ENCODE data around the gene EP300. TPM values are rescaled to one million over a fixed set of nuclear protein-coding genes. Genes with fewer than 3 reads are reported as not detected.
"Not testable (repeated sequence)": the region's sequence is repeated elsewhere in the genome, so short reads cannot be mapped to it uniquely, and the experiment has no call there.

EP300 gene
- total RNA-seq, 1 donor from 2014 or later: 21.8 TPM

DNA sequence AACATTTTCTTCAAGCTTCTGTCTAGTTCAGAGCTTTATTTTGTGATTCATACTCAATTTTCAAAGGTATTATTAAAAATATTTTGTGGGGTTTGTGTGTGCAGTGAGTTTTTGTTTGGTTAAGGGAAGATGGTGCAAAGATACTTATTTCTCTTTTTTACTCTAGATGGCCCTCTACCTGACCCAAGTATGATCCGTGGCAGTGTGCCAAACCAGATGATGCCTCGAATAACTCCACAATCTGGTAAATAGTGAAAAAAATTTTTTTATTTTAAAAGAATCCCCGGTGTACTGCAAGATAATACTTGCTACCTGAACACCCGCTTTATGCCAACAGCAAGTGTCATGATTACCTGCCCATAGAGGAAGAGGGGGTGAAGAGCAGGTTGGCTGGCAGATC, 54.2 kb downstream of the EP300 start:
- no peak for DNase-seq (ENCODE audit: low read depth, low spot score)

DNA sequence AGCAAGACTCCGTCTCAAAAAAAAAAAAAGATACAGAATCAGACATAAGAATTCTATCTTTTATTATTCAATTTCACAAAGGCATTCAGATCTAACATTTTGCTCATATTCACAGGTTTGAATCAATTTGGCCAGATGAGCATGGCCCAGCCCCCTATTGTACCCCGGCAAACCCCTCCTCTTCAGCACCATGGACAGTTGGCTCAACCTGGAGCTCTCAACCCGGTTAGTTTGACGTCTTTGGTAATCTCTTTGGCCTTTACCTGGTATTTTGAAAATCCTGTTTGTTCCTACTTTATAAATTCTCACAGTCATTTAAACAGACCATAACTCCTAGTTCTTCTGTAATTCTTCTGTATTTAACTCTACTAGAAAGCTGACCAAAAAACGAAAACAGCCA, 55.3 kb downstream of the EP300 start:
- DNase-seq (ENCODE audit: low read depth, low spot score): no peak

DNA sequence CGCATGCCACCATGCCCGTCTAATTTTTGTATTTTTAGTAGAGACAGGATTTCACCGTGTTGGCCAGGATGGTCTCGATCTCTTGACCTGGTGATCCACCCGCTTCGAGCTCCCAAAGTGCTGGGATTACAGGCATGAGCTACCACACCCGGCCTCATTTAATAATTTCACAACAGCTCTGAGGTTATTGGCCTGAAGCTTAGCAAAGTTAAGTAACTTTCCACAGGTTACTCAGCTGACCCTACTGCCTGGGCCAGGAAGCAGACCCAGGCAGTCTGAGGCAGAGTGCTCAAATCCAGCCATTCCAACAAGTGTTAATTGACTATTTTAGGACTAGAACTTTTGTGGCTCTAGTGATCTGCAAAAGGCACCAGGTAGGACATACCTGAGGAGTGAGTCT, 60.5 kb downstream of the EP300 start:
- no peak for DNase-seq (ENCODE audit: low read depth, low spot score)

DNA sequence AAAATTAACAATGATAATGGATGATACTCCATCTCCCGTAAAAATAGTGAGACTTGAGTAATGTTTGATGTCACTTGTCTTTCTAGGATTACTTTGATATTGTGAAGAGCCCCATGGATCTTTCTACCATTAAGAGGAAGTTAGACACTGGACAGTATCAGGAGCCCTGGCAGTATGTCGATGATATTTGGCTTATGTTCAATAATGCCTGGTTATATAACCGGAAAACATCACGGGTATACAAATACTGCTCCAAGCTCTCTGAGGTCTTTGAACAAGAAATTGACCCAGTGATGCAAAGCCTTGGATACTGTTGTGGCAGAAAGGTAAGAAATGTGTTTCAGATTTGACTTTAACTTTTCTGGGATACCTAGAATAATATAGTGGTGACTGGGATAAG, 64.7 kb downstream of the EP300 start:
- DNase-seq (ENCODE audit: low read depth, low spot score): no peak

- DNase-seq (ENCODE audit: low read depth, low spot score): no peak
Observed at GRCh38 chr22:41169157-41169556, 76.8 kb downstream of the EP300 start.

- no peak for DNase-seq (ENCODE audit: low read depth, low spot score)
Observed at GRCh38 chr22:41171996-41172395, 79.6 kb downstream of the EP300 start.

DNA sequence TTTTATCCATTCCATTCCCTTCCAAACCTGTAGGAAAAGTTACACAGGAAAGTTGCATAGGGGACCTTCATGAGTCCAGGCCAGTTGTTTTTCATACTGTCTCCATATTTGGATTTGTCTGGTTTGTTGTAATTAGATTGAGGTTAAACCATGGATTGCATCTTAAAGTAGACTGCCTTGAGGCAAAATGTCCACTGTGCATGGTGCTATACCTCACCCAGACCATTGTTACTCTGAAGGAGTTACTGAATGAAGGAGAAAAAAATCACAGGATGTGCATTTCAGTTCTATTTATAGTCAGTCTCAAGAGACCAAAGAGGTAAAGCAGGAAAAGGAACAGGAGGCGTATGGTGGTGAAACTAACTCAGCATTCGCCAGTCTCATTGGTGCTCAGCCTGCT, 83.2 kb downstream of the EP300 start:
- DNase-seq (ENCODE audit: low read depth, low spot score): no peak

GRCh38 chr22:41177040-41177621, 84.7 kb downstream of the EP300 start:
- DNase-seq (ENCODE audit: low read depth, low spot score): no peak

DNA sequence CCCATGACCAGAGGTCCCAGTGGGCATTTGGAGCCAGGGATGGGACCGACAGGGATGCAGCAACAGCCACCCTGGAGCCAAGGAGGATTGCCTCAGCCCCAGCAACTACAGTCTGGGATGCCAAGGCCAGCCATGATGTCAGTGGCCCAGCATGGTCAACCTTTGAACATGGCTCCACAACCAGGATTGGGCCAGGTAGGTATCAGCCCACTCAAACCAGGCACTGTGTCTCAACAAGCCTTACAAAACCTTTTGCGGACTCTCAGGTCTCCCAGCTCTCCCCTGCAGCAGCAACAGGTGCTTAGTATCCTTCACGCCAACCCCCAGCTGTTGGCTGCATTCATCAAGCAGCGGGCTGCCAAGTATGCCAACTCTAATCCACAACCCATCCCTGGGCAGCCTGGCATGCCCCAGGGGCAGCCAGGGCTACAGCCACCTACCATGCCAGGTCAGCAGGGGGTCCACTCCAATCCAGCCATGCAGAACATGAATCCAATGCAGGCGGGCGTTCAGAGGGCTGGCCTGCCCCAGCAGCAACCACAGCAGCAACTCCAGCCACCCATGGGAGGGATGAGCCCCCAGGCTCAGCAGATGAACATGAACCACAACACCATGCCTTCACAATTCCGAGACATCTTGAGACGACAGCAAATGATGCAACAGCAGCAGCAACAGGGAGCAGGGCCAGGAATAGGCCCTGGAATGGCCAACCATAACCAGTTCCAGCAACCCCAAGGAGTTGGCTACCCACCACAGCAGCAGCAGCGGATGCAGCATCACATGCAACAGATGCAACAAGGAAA, 85.4 kb downstream of the EP300 start:
- DNase-seq (ENCODE audit: low read depth, low spot score): no peak

DNA sequence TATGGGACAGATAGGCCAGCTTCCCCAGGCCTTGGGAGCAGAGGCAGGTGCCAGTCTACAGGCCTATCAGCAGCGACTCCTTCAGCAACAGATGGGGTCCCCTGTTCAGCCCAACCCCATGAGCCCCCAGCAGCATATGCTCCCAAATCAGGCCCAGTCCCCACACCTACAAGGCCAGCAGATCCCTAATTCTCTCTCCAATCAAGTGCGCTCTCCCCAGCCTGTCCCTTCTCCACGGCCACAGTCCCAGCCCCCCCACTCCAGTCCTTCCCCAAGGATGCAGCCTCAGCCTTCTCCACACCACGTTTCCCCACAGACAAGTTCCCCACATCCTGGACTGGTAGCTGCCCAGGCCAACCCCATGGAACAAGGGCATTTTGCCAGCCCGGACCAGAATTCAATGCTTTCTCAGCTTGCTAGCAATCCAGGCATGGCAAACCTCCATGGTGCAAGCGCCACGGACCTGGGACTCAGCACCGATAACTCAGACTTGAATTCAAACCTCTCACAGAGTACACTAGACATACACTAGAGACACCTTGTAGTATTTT, 86.1 kb downstream of the EP300 start:
- no peak for DNase-seq (ENCODE audit: low read depth, low spot score)

GRCh38 chr22:41180362-41180761, 88.0 kb downstream of the EP300 start:
- not testable (repeated sequence) for DNase-seq (ENCODE audit: low read depth, low spot score)

- no peak for DNase-seq (ENCODE audit: low read depth, low spot score)
Observed at GRCh38 chr22:41180926-41181325, 88.5 kb downstream of the EP300 start.

GRCh38 chr22:41181349-41182241, 89.2 kb downstream of the EP300 start:
- peak; percentile 86 for DNase-seq (ENCODE audit: low read depth, low spot score)

GRCh38 chr22:41184679-41185078, 92.3 kb downstream of the EP300 start:
- DNase-seq (ENCODE audit: low read depth, low spot score): no peak

DNA sequence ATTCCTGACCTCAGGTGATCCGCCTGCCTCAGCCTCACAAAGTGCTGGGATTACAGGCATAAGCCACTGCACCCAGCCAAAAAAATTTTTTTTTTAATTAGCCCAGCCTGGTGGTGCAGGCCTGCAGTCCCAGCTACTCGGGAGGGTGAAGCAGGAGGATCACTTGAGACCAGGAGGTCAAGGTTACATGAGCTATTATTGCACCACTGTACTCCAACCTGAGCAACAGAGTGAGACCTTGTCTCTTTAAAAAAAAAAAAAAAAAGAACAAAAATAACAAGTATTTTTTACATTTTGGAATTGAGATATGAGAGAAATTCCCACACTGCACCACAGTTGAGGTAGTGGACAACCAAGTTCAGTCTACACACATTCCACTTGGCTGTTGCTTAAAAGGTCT, 99.1 kb downstream of the EP300 start:
- DNase-seq (ENCODE audit: low read depth, low spot score): no peak

DNA sequence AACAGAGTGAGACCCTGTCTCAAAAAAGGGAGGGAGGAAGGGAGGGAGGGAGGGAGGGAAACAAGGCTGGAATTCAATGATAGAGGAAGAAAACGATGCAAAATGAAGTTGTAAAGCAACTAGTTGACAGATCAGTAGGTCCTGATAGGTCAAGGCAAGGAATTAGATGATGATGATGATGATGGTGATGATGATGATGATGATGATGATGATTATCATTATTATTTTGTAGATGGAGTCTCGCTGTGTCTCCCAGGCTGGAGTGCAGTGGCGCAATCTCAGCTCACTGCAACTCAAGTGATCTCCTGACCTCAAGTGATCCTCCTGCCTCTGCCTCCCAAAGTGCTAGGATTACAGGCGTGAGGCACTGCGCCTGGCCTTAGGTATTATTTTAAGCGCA, 101.4 kb downstream of the EP300 start:
- DNase-seq (ENCODE audit: low read depth, low spot score): no peak

DNA sequence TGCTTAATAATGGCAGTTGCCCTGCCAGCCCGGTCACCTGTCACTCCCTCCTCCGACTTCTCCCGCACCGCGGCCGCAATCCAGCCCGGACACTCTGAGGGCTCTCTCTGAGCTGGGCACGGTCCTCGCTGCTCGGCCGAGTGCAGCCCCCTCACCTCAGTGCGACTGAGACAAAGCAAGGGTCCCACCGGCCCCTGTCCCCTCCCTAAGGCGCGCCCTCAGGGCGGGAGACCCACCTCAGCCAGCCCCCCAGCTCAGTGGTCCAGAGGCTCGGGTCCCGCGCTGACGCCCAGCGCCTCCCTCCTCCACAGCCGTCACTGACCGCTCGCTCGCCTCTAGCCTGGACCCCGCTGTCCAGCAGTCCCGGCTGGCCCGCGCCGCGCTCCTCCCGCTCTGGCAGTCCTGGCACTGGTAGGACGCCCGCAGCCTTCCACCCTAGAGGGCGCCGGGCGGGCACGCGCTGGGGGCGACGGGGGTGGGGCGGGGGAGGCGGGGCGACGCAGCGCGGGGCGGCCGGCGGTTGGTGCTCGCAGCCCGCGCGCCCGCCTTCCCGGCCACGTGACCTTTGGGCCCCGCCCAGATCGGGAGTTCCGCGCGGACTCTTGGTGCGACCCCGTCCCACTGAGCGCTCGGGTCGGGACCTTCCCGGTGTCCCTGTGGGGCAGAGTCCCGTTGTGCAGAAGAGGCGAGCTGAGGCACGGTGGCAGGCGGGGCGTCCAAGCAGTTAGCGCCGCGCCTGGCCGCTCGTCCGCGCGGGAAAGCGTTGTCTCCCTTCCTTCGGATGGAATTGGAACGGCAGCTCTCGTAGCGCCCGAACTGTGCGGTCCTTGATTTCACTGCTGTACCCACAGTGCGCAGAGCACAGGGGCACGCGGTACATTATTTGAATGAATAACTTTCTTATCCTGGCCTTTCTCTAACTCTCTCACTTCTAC, 104.9 kb downstream of the EP300 start:
- DNase-seq (ENCODE audit: low read depth, low spot score): no peak

- no peak for DNase-seq (ENCODE audit: low read depth, low spot score)
Observed at GRCh38 chr22:41198027-41198580, 105.7 kb downstream of the EP300 start.

DNA sequence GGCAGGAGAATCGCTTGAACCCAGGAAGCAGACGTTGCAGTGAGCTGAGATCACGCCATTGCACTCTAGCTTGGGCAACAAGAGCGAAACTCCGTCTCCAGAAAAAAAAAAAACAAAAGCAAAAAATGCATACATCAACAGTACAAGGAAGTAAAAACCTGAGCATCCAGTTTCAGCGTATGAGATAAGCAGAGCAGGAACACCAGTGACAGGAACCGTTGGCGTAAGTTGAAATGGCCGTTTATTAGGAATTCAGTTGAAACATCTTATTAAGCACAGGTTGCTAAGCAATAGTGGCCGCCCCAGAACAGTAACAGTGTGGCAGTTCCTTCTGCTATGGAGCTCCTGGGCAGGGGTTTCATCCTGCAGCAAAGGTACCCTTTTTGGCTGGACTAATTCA, 108.7 kb downstream of the EP300 start:
- DNase-seq (ENCODE audit: low read depth, low spot score): no peak

- DNase-seq (ENCODE audit: low read depth, low spot score): no peak
Observed at GRCh38 chr22:41203118-41203517, 110.7 kb downstream of the EP300 start.

GRCh38 chr22:41204066-41204465, 111.7 kb downstream of the EP300 start:
- no peak for DNase-seq (ENCODE audit: low read depth, low spot score)

Data from pulmonary artery endothelial cell (primary cell).